Glomerular visceral epithelial cell (primary cell): ENCODE results near the gene NPFFR2.
"Not testable (repeated sequence)": the region's sequence is repeated elsewhere in the genome, so short reads cannot be mapped to it uniquely, and the experiment has no call there.

ENCODE experiments used
- DNase-seq: peaks from one replicate; pipeline ENCODE4 v3.0.0-alpha.2; 2016; ENCODE audit errors: extremely low spot score

NPFFR2 gene

GRCh38 chr4:72031868-72032608 lies at the start of gene NPFFR2:
TSS of gene NPFFR2 (plus strand) at chr4:72032000. CDS start at chr4:72128592, 96,592 bp downstream.
- peak; percentile 88 for DNase-seq

DNA sequence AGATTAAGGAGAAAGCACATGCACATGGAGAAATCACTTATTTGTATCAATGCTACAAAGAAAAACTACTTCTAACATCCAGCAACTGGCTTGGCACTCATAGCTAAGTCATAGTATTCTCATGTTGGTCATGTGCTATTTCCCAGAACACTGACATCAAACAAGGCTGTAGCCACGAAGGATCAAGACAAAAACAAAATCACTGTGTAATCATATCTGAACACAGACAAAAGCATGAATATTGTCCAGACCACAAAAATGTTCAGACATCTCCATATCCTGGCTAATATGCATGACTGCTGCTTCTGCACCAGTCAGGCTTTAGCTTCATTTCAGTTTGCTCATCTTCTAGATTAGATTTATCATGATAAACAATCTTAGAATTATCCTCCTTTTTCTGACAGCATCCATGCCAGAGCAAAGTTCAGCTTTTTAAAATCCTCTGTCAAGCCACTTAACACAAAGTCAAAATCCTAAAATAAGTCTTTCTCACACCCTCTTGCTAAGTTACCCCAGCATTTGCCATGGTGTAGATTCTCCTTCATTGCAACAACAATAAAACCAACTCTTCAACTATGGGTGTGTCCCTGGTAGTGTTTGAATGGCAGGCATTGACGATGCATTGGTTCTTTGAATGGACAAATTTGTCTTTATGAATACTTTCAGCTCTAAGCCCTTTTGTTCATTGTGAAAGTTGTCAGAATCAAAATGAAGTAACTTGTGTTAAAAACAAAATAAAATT lies 39.1 kb upstream of the NPFFR2 start:
- peak; percentile 44 for DNase-seq

- no peak for DNase-seq
Measured at GRCh38 chr4:71994559-71994958, 37.2 kb upstream of the NPFFR2 start.

- no peak for DNase-seq
Measured at GRCh38 chr4:71995297-71995696, 36.5 kb upstream of the NPFFR2 start.

GRCh38 chr4:72006586-72006985 lies 25.2 kb upstream of the NPFFR2 start:
- DNase-seq: peak; percentile 77

DNA sequence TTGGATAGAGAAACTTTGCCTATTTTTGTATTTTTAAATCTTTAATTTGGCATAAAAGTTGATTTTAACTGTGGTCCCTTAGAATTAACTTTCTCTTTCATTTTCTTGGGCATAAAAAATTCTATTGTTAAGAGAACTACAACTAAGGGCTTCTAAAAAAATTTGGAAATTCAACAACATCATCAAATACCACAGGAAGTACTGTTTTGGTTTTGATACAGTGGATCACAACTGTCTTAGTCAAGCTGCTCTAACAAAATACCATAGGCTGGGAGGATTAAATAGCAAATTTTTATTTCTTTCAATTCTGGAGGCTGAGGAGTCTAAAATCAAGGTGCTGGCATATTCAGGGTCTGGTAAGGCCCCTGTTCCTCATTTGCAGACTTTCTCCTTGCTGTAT lies 19.9 kb upstream of the NPFFR2 start:
- no peak for DNase-seq

- DNase-seq: no peak
Measured at GRCh38 chr4:72016011-72016410, 15.8 kb upstream of the NPFFR2 start.

GRCh38 chr4:72019688-72020087 lies 12.1 kb upstream of the NPFFR2 start:
- no peak for DNase-seq

DNA sequence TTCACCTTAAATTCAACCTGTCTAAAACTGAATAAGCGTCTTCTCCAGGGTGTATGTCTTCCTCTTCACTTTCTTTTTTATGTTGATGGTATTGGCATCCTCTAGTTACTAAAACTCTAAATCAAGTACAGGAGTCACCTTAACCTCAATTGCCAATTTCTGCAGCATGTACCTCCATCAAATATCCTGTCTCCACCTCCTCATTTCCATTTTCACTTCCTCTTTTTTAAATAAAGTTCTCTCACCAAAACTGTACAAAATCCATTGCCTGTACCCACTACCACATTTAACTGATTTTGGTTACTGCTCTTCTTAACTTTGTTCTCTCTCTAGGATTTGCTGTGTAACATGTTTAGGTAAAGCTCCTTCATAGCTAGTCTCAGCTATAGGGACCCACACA lies 9.2 kb upstream of the NPFFR2 start:
- no peak for DNase-seq

DNA sequence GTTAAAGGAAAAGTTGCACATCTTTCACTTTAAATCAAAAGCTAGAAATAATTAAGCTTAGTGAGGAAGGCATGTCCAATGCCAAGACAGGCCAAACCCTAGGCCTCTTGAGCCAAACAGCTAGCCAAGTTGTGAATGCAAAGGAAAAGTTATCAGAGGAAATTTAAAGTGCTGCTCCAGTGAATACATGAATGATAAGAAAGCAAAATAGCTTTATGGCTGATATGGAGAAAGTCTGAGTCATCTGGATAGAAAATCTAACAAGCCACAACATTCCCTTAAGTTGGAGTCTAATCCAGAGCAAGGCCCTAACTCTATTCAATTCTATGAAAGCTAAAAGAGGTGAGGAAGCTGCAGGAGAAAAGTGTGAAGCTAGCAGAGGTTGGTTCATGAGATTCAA lies 23.8 kb downstream of the NPFFR2 start:
- no peak for DNase-seq

GRCh38 chr4:72063726-72064125 lies 31.9 kb downstream of the NPFFR2 start:
- DNase-seq: peak; percentile 3

- DNase-seq: no peak
Measured at GRCh38 chr4:72067051-72067450, 35.3 kb downstream of the NPFFR2 start.

GRCh38 chr4:72073816-72074215 lies 42.0 kb downstream of the NPFFR2 start:
- DNase-seq: no peak

DNA sequence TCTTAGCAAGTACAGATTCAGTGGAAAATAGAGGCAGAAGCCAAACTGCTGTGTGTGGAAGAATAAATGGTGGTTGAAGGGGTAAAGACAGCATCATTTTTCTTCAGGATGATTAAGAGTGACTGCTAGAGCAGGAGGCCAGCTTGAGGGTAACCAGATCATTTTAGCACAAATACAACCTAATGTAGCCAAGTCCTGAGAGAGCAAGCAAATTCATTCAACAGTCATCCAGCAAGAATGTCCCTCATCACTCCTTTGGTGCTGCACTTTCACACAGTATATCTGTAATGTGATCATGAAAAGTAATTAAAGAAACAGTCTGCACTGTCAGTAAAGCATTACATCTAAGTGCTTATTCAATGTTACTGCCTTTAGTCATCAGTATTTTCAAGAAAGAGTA lies 44.8 kb downstream of the NPFFR2 start:
- peak; percentile 81 for DNase-seq

GRCh38 chr4:72077346-72077745 lies 45.5 kb downstream of the NPFFR2 start:
- DNase-seq: no peak

GRCh38 chr4:72084587-72085011 lies 52.8 kb downstream of the NPFFR2 start:
- peak; percentile 48 for DNase-seq

DNA sequence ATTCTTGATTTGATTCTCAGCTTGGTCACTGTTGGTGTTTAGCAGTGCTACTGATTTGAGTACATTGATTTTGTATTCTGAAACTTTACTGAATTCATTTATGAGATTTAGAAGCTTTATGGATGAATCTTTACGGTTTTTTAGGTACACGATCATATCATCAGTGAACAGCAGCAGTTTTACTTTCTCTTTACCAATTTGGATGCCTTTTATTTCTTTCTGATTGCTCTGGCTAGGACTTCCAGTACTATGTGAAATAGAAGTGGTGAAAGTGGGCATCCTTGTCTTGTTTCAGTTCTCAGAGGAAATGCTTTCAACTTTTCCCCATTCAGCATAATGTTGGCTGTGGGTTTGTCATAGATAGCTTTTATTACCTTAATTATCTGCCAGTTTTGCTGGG lies 58.8 kb downstream of the NPFFR2 start:
- DNase-seq: not testable (repeated sequence)

GRCh38 chr4:72094059-72094797 lies 62.4 kb downstream of the NPFFR2 start:
- DNase-seq: no peak

- no peak for DNase-seq
Measured at GRCh38 chr4:72107456-72107855, 75.7 kb downstream of the NPFFR2 start.

DNA sequence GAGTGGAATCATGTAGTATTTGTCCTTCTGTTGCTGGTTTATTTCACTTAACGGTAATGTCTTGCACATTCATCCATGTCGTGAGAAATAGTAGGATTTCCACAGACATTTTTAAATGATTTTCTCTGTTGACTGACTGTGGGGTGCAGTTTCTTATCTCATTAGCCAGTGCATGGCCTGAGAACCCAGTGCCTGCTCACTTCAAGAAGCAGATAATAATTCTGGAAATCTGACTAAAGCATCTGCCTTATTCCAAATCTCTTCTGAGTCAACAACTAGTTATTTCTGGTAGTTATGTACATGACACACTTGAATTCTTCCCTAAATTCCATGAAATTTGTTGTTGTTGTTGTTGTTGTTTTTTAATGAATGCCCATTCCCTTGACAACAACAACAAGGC lies 77.6 kb downstream of the NPFFR2 start:
- no peak for DNase-seq

DNA sequence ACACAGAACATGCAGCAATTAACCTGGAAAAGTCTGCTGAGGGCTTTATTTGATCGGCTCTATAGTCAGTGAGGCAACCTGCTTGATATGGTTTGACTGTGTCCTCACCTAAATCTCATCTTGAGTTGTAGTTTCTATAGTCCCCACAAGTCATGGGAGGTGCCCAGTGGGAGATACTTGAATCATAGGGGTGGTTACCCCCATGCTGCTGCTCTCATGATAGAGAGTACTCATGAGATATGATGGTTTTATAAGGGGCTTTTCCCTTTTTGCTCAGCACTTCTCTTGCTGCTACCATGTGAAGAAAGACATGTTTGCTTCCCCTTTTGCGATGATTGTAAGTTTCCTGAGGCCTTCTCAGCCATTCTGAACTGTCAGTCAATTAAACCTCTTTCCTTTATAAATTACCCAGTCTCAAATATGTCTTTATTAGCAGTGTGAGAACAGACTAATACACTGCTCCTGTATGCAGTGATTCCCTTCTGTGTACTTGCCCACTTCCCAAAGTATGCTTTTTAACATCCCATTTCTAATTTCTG lies 78.2 kb downstream of the NPFFR2 start:
- DNase-seq: no peak

DNA sequence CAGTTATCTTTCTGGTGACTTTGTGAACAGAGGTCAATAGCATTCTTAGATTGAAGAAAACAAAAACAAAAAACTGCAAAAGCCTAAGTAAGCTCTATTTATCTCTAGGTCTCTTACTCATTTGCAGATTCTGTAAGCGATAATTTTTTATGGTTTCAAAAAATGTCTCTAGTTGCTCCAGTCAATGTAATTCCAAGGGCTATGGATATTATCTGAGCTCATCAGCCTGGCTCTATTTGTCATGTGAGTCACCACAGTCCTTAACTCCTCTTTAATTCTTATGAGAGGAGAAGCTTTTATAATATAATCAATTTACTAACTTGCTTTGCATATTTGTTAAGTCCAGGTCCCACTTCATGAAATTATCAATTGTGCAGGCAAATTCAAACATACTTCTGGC lies 79.1 kb downstream of the NPFFR2 start:
- no peak for DNase-seq
